PFSK-1 (cell line): Measurements from ENCODE around the gene UBTF.

Source experiments
- FOXP2 ChIP-seq: optimal IDR thresholded peaks from 2 replicates; pipeline ENCODE3; 2011; ENCODE audit warnings: borderline replicate concordance, control low read depth, inconsistent platforms; ENCODE audit not compliant: insufficient read depth; ENCODE audit errors: extremely low read length, extremely low read depth
- POLR2AphosphoS5 ChIP-seq: IDR thresholded peaks from 2 replicates; pipeline ENCODE4 v1.6.1; 2012; ENCODE audit warnings: low read depth, mild to moderate bottlenecking, control low read depth, low read length, moderate library complexity
- REST ChIP-seq, 2 experiments: IDR thresholded peaks; 2 replicates each; pipeline versions ENCODE4 v1.6.1 to v1.8.0; 2011 to 2012; ENCODE audit warnings: low read depth in 2 of 2, low read length in 2 of 2, control low read depth in 1 of 2, inconsistent platforms in 1 of 2, mild to moderate bottlenecking in 1 of 2, moderate library complexity in 1 of 2; ENCODE audit not compliant: insufficient read depth in 1 of 2
- SIN3A ChIP-seq: IDR thresholded peaks from 2 replicates; pipeline ENCODE4 v1.6.1; 2012; ENCODE audit warnings: mild to moderate bottlenecking, low read length, moderate library complexity, borderline replicate concordance; ENCODE audit not compliant: insufficient read depth
- TAF1 ChIP-seq: IDR thresholded peaks from 2 replicates; pipeline ENCODE4 v1.6.1; 2012; ENCODE audit warnings: low read length, control low read depth, borderline replicate concordance; ENCODE audit not compliant: insufficient read depth

Gene UBTF

GRCh38 chr17:44222112-44222869 is 2.8 kb upstream of the UBTF start:
- TF ChIP-seq FOXP2 (no peak), POLR2AphosphoS5 (peak; percentile 3; the same call in 1 of the 2 replicates), SIN3A (peak; percentile 58; the same call in 1 of the 2 replicates)

- TF ChIP-seq FOXP2 (no peak), POLR2AphosphoS5 (0 out of 2 replicates have a peak, but pooled peaks have one; percentile 15), TAF1 (no peak), SIN3A (no peak), REST (IDR thresholded peaks at IDR 0.05; ENCODE audit: insufficient read depth in 1 of 2, low read depth in 2 of 2, low read length in 2 of 2) (no peak)
Observed at GRCh38 chr17:44221862-44222111, 2.3 kb upstream of the UBTF start.

GRCh38 chr17:44221084-44221861 is 1.8 kb upstream of the UBTF start:
- TF ChIP-seq TAF1 (peak; percentile 56; the same call in 1 of the 2 replicates), SIN3A (peak; percentile 72; the same call in 1 of the 2 replicates), POLR2AphosphoS5 (no peak; the same call in 1 of the 2 replicates), FOXP2 (peak; percentile 37), REST (IDR thresholded peaks at IDR 0.05; ENCODE audit: insufficient read depth in 1 of 2, low read depth in 2 of 2, low read length in 2 of 2) (0 out of 4 replicates have a peak, but pooled peaks of 1 of the 2 experiments have one; percentile 22)

- no peak for TF ChIP-seq TAF1
- TF ChIP-seq REST (IDR thresholded peaks at IDR 0.05; ENCODE audit: insufficient read depth in 1 of 2, low read depth in 2 of 2, low read length in 2 of 2), result no peak
- 0 out of 2 replicates have a peak, but pooled peaks have one; percentile 24 for TF ChIP-seq SIN3A
Observed at GRCh38 chr17:44220213-44221083, 973 bp upstream of the UBTF start.

- TF ChIP-seq TAF1, result peak; percentile 60; the same call in 1 of the 2 replicates
- TF ChIP-seq FOXP2, result peak; percentile 63
- TF ChIP-seq POLR2AphosphoS5, result no peak
- no peak for TF ChIP-seq SIN3A
- 0 out of 4 replicates have a peak, but pooled peaks of 1 of the 2 experiments have one; percentile 16 for TF ChIP-seq REST (IDR thresholded peaks at IDR 0.05; ENCODE audit: insufficient read depth in 1 of 2, low read depth in 2 of 2, low read length in 2 of 2)
Observed at GRCh38 chr17:44219108-44219615, 313 bp downstream of the UBTF start.
